ENCODE measurements around the gene CHID1. TPM values are rescaled to one million over a fixed set of nuclear protein-coding genes. Genes with fewer than 3 reads are reported as not detected.

CHID1 gene
- total and polyA plus RNA-seq, 5 donors = 48.9 to 70.5 (median 63.7) TPM

DNA sequence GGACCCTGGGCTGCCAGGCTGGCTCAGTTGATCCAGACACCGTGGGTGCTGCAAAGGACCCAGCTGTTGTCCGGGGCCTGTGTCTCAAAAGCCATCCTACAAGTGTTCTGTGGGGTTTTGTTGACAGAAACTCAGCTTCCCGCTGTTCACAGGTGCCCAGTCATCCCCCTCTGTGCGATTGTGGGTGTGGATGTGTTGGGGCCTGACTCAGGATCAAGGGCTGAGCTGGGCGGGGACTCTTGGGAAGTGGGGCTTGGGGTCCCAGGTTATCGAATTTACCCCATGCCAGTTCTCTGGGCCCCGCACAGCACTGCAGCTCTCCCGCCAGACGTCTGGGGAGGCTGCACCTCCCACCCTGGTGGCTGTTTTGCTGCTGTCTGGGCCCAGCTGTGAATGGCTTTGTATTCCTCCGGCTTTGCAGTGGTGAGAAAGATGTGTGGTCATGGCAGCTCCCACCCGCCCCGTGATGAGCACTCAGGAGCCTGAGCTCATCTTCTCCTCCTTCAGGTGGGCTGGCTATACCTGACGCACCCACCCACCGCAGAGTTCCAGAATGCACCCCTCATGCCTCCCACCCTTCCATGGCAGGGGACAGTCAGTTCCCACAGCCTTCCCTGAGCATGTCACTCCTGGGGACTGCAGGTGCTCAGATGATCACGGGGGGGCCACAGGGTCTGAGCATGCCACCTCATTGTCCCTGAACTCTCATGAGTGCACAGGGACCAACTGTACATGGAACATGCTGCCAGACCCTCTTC, 11.5 kb upstream of the CHID1 start:
- no peak overlapping the region for H3K4me3 ChIP-seq (ENCODE audit: low read length)
- intact Hi-C loops (cut with DNase I) = loop anchor here in 1 of 4 donors (10.0 kb wide), 1 partner anchor 123 kb away; no protein-coding TSS in a partner anchor

DNA sequence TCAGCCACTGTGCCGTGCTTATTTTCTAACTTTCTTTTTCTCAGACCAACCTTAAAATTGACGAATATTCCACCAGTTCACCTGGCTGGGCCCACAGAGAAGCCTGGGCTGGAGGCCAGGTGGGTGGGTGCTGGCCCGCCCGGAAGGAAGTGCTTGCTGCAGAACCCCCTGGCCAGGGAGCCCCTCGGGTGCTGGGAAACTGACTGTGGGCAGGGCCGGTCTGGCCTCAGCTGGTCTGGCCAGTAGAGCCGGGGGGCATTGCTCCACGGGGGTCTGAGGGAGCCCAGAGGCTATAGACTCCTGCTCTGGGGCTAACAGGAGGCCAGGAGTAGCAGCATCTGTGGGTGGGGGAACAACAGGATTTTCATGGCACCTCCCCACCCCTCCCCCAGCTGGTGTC, 6.8 kb upstream of the CHID1 start:
- intact Hi-C loops (cut with DNase I) = no loop called here
- Histone ChIP-seq H3K27ac (ENCODE audit: low read length) (no peak overlapping the region), H3K27me3 (ENCODE audit: control insufficient read depth, insufficient read depth) (no peaks in the 10 kb centered on the region), H3K9me3 (ENCODE audit: control insufficient read depth, low read length) (no peaks in the 10 kb centered on the region), H3K4me1 (ENCODE audit: control insufficient read depth, insufficient read depth, low read length) (no peaks in the 10 kb centered on the region), H3K4me3 (ENCODE audit: low read length) (no peak overlapping the region)
- ATAC-seq (no peak), DNase-seq (peak in 1 of 3 donors; percentile 40)
- WGBS = 80% methylated on average over 8 of the region's 8 CpGs

More for the DNA sequence above, 11.5 kb upstream of the CHID1 start:
- Histone ChIP-seq H3K27ac (ENCODE audit: low read length) (no peak overlapping the region), H3K27me3 (ENCODE audit: control insufficient read depth, insufficient read depth) (no peaks in the 10 kb centered on the region), H3K9me3 (ENCODE audit: control insufficient read depth, low read length) (no peaks in the 10 kb centered on the region), H3K4me1 (ENCODE audit: control insufficient read depth, insufficient read depth, low read length) (peaks cover 2% of the 10 kb centered on the region)
- ATAC-seq (no peak), DNase-seq (no peak)
- 77% methylated on average over 15 of the region's 15 CpGs for WGBS

DNA sequence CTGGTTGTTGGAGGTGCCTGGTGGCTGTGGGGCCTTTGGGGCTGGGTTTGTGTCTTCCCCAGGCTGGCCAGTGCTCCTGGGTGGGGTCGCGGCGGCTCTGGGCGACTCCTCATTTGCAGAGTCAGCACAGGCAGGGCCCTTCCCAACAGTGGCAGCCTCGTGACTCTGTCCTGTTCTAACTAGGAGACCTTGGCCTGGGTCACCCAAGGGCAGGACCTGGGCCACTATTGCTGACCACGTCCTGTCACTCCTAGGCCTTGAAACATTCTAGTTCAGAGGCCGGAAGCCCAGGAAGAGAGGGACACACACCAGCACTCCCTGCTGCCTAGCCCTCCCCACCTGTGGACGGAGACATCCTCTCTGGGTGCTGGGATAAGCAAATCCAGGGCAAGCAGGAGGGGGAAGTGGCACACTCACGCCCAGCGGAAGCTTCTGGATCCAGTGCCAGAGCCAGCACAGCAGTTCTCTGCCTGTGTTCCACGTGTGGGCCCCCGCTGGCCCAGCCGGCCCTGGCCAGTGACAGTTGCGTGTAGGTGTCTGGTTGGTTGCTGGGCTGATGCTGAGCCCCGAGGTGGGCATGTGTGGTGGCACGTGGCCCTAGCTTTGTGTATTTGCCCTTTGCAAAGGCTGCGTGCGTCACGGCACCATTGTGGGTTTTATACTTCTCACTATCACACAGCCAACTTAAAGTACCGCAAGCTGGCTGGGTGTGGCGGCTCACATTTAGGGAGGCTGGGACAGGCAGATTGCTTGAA, 4.3 kb upstream of the CHID1 start:
- no peak overlapping the region for H3K4me3 ChIP-seq (ENCODE audit: low read length)
- intact Hi-C loops (cut with DNase I) = no loop called here
- H3K9me3 ChIP-seq (ENCODE audit: control insufficient read depth, low read length) = no peaks in the 10 kb centered on the region
- 74% methylated on average over 21 of the region's 21 CpGs for WGBS
- DNase-seq (peak; percentile 69 to 89 (median 87)), ATAC-seq (peak; percentile 22 to 24)
- no peaks in the 10 kb centered on the region for H3K27me3 ChIP-seq (ENCODE audit: control insufficient read depth, insufficient read depth)
- H3K27ac ChIP-seq (ENCODE audit: low read length) = no peak overlapping the region
- H3K4me1 ChIP-seq (ENCODE audit: control insufficient read depth, insufficient read depth, low read length) = no peaks in the 10 kb centered on the region

DNA sequence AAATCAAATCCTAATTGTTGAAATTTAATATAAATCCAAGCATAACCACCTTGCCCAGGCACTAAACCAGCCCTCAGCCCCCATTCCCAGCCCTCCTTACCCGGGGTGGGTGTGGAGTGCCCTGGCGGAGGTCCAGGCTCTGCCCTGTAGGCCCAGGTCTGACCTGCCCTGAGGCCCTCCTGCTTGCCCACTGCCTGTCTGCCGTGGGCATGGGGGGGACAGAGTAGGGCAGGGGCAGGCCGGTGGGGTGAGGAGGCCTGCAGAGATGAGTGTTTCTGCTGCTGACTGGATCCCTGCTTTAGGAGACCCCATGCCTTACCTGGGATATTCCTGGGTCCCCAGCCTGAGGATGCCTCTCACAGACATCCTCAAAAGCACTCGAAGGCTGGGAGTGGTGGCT, 3.6 kb upstream of the CHID1 start:
- ATAC-seq (no peak), DNase-seq (no peak)
- Histone ChIP-seq H3K27ac (ENCODE audit: low read length) (no peak overlapping the region), H3K4me1 (ENCODE audit: control insufficient read depth, insufficient read depth, low read length) (no peaks in the 10 kb centered on the region), H3K4me3 (ENCODE audit: low read length) (no peak overlapping the region), H3K27me3 (ENCODE audit: control insufficient read depth, insufficient read depth) (no peaks in the 10 kb centered on the region), H3K9me3 (ENCODE audit: control insufficient read depth, low read length) (no peaks in the 10 kb centered on the region)
- 78% methylated on average over 5 of the region's 5 CpGs for WGBS
- intact Hi-C loops (cut with DNase I) = no loop called here

DNA sequence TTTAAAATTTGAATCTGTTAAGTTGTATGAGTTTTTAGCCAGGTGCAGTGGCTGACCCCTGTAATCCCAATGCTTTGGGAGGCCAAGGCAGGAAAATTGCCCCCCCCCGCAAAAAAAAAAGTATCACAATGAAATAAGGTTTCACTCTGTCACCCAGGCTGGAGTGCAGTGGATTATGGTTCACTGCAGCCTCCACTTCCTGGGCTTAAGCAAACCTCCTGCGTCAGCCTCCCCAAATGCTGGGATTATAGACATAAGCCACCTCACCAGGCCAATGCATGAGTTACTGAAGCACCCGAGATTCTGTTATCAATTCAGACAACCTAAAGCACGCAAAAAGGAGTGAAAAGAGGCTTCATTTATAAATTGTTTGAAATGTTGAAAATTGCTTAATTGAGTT, 2.4 kb upstream of the CHID1 start:
- Histone ChIP-seq H3K9me3 (ENCODE audit: control insufficient read depth, low read length) (no peaks in the 10 kb centered on the region), H3K27ac (ENCODE audit: low read length) (no peak overlapping the region), H3K27me3 (ENCODE audit: control insufficient read depth, insufficient read depth) (no peaks in the 10 kb centered on the region), H3K4me3 (ENCODE audit: low read length) (no peak overlapping the region), H3K4me1 (ENCODE audit: control insufficient read depth, insufficient read depth, low read length) (no peaks in the 10 kb centered on the region)
- 92% methylated on average over 4 of the region's 4 CpGs for WGBS
- DNase-seq (no peak), ATAC-seq (no peak)
- intact Hi-C loops (cut with DNase I) = no loop called here

DNA sequence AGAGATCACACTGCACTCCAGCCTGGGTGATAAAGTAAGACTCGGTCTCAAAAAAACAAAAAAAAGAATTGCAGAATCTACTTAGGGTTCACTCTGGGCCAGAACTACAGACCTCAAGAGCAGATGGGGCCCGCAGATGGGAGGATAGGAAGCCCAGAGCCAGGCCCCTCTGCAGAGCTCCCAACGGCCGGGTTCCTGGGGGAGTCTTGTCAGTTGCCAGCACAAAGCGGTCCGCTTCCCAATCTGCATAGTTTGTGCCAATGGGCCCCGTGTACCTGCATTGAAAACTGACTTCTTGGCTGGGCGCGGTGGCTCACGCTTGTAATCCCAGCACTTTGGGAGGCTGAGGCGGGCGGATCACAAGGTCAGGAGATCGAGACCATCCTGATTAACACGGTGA, 1.7 kb upstream of the CHID1 start:
- ATAC-seq = no peak
- Histone ChIP-seq H3K9me3 (ENCODE audit: control insufficient read depth, low read length) (no peaks in the 10 kb centered on the region), H3K27me3 (ENCODE audit: control insufficient read depth, insufficient read depth) (no peaks in the 10 kb centered on the region), H3K4me1 (ENCODE audit: control insufficient read depth, insufficient read depth, low read length) (no peaks in the 10 kb centered on the region), H3K4me3 (ENCODE audit: low read length) (no peak overlapping the region), H3K27ac (ENCODE audit: low read length) (no peak overlapping the region)
- intact Hi-C loops (cut with DNase I) = no loop called here
- DNase-seq = no peak
- 94% methylated on average over 14 of the region's 14 CpGs for WGBS

DNA sequence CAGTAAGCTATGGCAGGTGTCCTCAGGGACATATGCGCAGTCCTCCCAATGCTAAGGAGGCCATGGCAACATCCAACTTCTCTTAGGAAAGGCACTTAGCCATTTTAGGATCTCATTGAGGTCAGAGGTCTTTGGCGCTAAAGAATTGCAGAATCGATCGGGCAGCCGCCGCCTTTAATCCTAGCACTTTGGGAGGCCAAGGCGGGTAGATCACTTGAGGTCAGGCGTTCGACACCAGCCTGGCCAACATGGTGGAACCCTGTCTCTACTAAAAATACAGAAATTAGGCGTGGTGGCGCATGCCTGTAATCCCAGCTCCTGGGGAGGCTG, 1.2 kb upstream of the CHID1 start:
- 94% methylated on average over 11 of the region's 11 CpGs for WGBS
- Histone ChIP-seq H3K9me3 (ENCODE audit: control insufficient read depth, low read length) (no peaks in the 10 kb centered on the region), H3K4me1 (ENCODE audit: control insufficient read depth, insufficient read depth, low read length) (no peaks in the 10 kb centered on the region), H3K27ac (ENCODE audit: low read length) (no peak overlapping the region), H3K27me3 (ENCODE audit: control insufficient read depth, insufficient read depth) (no peaks in the 10 kb centered on the region), H3K4me3 (ENCODE audit: low read length) (no peak overlapping the region)
- intact Hi-C loops (cut with DNase I) = no loop called here
- DNase-seq (no peak), ATAC-seq (no peak)

DNA sequence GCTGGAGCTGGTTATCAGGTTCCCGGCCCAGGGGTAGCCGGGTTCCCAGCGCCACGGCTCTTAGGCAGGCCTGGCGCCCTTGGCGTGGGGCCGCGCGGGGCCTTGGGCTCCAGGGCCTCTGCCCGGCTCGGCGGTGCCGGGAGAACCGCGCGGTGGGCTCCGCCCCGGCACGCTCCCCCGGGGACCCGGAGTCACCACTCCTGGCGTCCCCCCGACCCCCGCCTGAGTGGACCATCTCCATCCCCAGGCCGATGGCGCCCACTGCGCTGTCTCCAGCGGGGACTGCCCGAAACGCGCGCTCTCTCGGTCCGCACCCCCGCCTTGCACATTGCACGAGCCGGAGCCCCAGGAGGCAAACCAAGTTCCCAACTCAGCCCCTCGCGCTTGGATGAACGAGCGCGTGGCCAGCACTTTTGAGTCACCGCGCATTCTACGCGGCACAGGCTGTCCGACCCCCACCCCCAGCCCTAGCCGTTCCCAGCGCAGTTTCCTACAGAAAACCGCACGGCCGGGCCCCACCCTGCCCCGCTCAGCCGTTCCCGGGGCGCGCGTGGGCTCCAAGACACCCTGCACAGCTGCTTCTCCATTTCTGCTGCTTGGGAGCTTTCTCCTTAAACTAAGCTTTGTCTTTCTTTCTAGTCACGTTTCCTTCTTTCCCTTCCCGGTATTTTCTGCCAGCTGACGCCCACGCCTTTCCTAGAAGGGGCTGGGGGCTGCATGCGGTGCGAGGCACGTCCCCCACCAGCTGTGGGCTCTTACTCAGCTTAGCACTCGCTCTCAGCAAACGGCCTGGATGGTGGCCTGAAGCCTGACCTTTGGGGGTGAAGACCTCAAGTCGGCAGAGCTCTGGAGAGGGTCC, 650 bp upstream of the CHID1 start:
- intact Hi-C loops (cut with DNase I) = no loop called here
- H3K9me3 ChIP-seq (ENCODE audit: control insufficient read depth, low read length) = no peaks in the 10 kb centered on the region

DNA sequence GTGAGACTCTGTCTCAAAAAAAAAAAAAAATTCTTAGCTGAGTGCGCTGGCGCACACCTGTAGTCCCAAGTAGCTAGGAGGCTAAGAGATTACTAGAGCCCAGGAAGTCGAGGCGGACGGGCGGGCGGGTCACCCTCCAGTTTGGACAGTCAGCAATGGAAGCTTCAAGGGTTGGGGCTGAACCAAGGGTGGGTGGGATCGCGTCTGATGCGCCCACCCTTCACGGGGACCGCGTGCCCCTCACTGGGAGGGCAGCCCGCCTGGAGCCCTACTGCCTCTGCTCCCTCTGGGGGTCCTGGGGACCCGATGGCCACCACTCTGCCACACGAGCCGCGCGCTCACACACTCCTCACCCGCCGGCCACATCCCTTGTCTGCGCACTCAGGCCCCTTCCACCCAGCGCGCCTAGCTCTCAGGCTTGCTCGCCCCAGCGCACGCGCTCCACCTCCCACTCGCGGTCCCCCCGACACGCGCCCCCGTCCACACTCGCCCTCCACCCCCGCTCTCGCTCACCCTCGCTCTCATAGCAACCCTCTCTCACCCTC, 494 bp downstream of the CHID1 start:
- ATAC-seq = peak in 1 of 2 donors; percentile 6
- 2% methylated on average over 38 of the region's 38 CpGs for WGBS
- peak overlapping the region; percentile 89 for H3K4me3 ChIP-seq (ENCODE audit: low read length)
- H3K9me3 ChIP-seq (ENCODE audit: control insufficient read depth, low read length) = no peaks in the 10 kb centered on the region
- intact Hi-C loops (cut with DNase I) = no loop called here
- no peaks in the 10 kb centered on the region for H3K4me1 ChIP-seq (ENCODE audit: control insufficient read depth, insufficient read depth, low read length)
- DNase-seq = peak in 1 of 3 donors; percentile 32
- no peaks in the 10 kb centered on the region for H3K27me3 ChIP-seq (ENCODE audit: control insufficient read depth, insufficient read depth)
- no peak overlapping the region for H3K27ac ChIP-seq (ENCODE audit: low read length)

More for the DNA sequence above, 650 bp upstream of the CHID1 start:
- 2% methylated on average over 68 of the region's 68 CpGs for WGBS
- ATAC-seq (peak; percentile 39 to 43), DNase-seq (peak in 2 of 3 donors; percentile 59 to 80)
- Histone ChIP-seq H3K27me3 (ENCODE audit: control insufficient read depth, insufficient read depth) (no peaks in the 10 kb centered on the region), H3K27ac (ENCODE audit: low read length) (peak overlapping the region; percentile 92), H3K4me1 (ENCODE audit: control insufficient read depth, insufficient read depth, low read length) (no peaks in the 10 kb centered on the region), H3K4me3 (ENCODE audit: low read length) (peak overlapping the region; percentile 89)

DNA sequence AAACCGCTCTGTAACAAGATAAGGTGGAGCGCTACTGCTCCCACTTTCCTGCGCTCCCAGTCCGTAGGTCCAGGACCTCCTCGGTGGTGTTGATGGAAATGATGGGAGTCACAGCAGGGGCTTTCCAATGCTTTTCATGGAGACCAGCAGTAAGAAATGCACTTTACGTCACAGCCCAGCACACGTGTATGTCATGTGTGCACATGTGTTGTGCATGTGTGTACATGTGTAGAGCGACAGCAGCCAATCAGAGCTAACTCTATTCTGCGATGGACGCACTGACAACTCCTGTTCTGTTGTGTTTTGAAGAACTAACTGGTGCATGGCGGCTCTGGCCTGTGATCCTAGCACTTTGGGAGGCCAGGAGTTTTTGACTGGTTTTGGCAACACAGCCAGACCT, 1.2 kb downstream of the CHID1 start:
- intact Hi-C loops (cut with DNase I) = no loop called here
- ATAC-seq (no peak), DNase-seq (no peak)
- 89% methylated on average over 11 of the region's 11 CpGs for WGBS
- Histone ChIP-seq H3K9me3 (ENCODE audit: control insufficient read depth, low read length) (no peaks in the 10 kb centered on the region), H3K27me3 (ENCODE audit: control insufficient read depth, insufficient read depth) (no peaks in the 10 kb centered on the region), H3K27ac (ENCODE audit: low read length) (no peak overlapping the region), H3K4me1 (ENCODE audit: control insufficient read depth, insufficient read depth, low read length) (no peaks in the 10 kb centered on the region), H3K4me3 (ENCODE audit: low read length) (no peak overlapping the region)
